ENCODE measurements around the gene FARS2.

Gene FARS2

GRCh38 chr6:5529733-5530132 lies 268.4 kb downstream of the FARS2 start:
- Histone ChIP-seq H3K36me3 (ENCODE audit: control insufficient read depth, insufficient read depth, low read length) (no peaks in the 10 kb centered on the region), H3K4me1 (ENCODE audit: control insufficient read depth, insufficient read depth, low read length, poor library complexity, severe bottlenecking) (no peaks in the 10 kb centered on the region), H3K9me3 (ENCODE audit: control insufficient read depth, low read length) (no peaks in the 10 kb centered on the region), H3K4me3 (ENCODE audit: extremely low read depth, insufficient read depth, low read length, poor library complexity, severe bottlenecking) (no peak overlapping the region), H3K27ac (ENCODE audit: low read depth, low read length, severe bottlenecking) (no peak overlapping the region)
- WGBS, 2 experiments (ENCODE audit: insufficient coverage in 2 of 2) = 100% methylated on average over 1 of the region's 1 CpG; no CpG with 5 or more reads in 1 of the 2 experiments

GRCh38 chr6:5531161-5531560 lies 269.8 kb downstream of the FARS2 start:
- WGBS, 2 experiments (ENCODE audit: insufficient coverage in 2 of 2) = 100% methylated on average over 4 of the region's 4 CpGs; no CpG with 5 or more reads in 1 of the 2 experiments
- Histone ChIP-seq H3K27ac (ENCODE audit: low read depth, low read length, severe bottlenecking) (no peak overlapping the region), H3K4me3 (ENCODE audit: extremely low read depth, insufficient read depth, low read length, poor library complexity, severe bottlenecking) (no peak overlapping the region), H3K9me3 (ENCODE audit: control insufficient read depth, low read length) (no peaks in the 10 kb centered on the region), H3K36me3 (ENCODE audit: control insufficient read depth, insufficient read depth, low read length) (no peaks in the 10 kb centered on the region), H3K4me1 (ENCODE audit: control insufficient read depth, insufficient read depth, low read length, poor library complexity, severe bottlenecking) (no peaks in the 10 kb centered on the region)

GRCh38 chr6:5531853-5532375 lies 270.6 kb downstream of the FARS2 start:
- WGBS, 2 experiments (ENCODE audit: insufficient coverage in 2 of 2) = 100% methylated on average over 2 of the region's 6 CpGs
- Histone ChIP-seq H3K36me3 (ENCODE audit: control insufficient read depth, insufficient read depth, low read length) (no peaks in the 10 kb centered on the region), H3K27ac (ENCODE audit: low read depth, low read length, severe bottlenecking) (no peak overlapping the region), H3K4me1 (ENCODE audit: control insufficient read depth, insufficient read depth, low read length, poor library complexity, severe bottlenecking) (no peaks in the 10 kb centered on the region), H3K4me3 (ENCODE audit: extremely low read depth, insufficient read depth, low read length, poor library complexity, severe bottlenecking) (no peak overlapping the region), H3K9me3 (ENCODE audit: control insufficient read depth, low read length) (no peaks in the 10 kb centered on the region)

- no peaks in the 10 kb centered on the region for H3K36me3 ChIP-seq (ENCODE audit: control insufficient read depth, insufficient read depth, low read length)
- no peaks in the 10 kb centered on the region for H3K9me3 ChIP-seq (ENCODE audit: control insufficient read depth, low read length)
- no peaks in the 10 kb centered on the region for H3K4me1 ChIP-seq (ENCODE audit: control insufficient read depth, insufficient read depth, low read length, poor library complexity, severe bottlenecking)
- H3K4me3 ChIP-seq (ENCODE audit: extremely low read depth, insufficient read depth, low read length, poor library complexity, severe bottlenecking) = no peak overlapping the region
- 100% methylated on average over 1 to 2 of the region's 3 CpGs for WGBS, 2 experiments (ENCODE audit: insufficient coverage in 2 of 2)
- no peak overlapping the region for H3K27ac ChIP-seq (ENCODE audit: low read depth, low read length, severe bottlenecking)
These were observed 271.6 kb downstream of the FARS2 start for GRCh38 chr6:5532941-5533340.

- H3K27ac ChIP-seq (ENCODE audit: low read depth, low read length, severe bottlenecking) = no peak overlapping the region
- H3K4me1 ChIP-seq (ENCODE audit: control insufficient read depth, insufficient read depth, low read length, poor library complexity, severe bottlenecking) = no peaks in the 10 kb centered on the region
- H3K9me3 ChIP-seq (ENCODE audit: control insufficient read depth, low read length) = no peaks in the 10 kb centered on the region
- no peaks in the 10 kb centered on the region for H3K36me3 ChIP-seq (ENCODE audit: control insufficient read depth, insufficient read depth, low read length)
- WGBS, 2 experiments (ENCODE audit: insufficient coverage in 2 of 2) = 97 to 100% methylated on average over 2 to 6 of the region's 9 CpGs
- no peak overlapping the region for H3K4me3 ChIP-seq (ENCODE audit: extremely low read depth, insufficient read depth, low read length, poor library complexity, severe bottlenecking)
These were observed 273.3 kb downstream of the FARS2 start for GRCh38 chr6:5534643-5535042.

GRCh38 chr6:5536644-5537043 lies 275.3 kb downstream of the FARS2 start:
- no CpG with 5 or more reads among the region's 1 CpG for WGBS, 2 experiments (ENCODE audit: insufficient coverage in 2 of 2)
- Histone ChIP-seq H3K4me1 (ENCODE audit: control insufficient read depth, insufficient read depth, low read length, poor library complexity, severe bottlenecking) (peaks cover 1% of the 10 kb centered on the region), H3K9me3 (ENCODE audit: control insufficient read depth, low read length) (no peaks in the 10 kb centered on the region), H3K27ac (ENCODE audit: low read depth, low read length, severe bottlenecking) (no peak overlapping the region), H3K4me3 (ENCODE audit: extremely low read depth, insufficient read depth, low read length, poor library complexity, severe bottlenecking) (no peak overlapping the region), H3K36me3 (ENCODE audit: control insufficient read depth, insufficient read depth, low read length) (no peaks in the 10 kb centered on the region)

- WGBS, 2 experiments (ENCODE audit: insufficient coverage in 2 of 2) = 90% methylated on average over 3 of the region's 8 CpGs; no CpG with 5 or more reads in 1 of the 2 experiments
- Histone ChIP-seq H3K4me3 (ENCODE audit: extremely low read depth, insufficient read depth, low read length, poor library complexity, severe bottlenecking) (no peak overlapping the region), H3K4me1 (ENCODE audit: control insufficient read depth, insufficient read depth, low read length, poor library complexity, severe bottlenecking) (peaks cover 5% of the 10 kb centered on the region), H3K36me3 (ENCODE audit: control insufficient read depth, insufficient read depth, low read length) (no peaks in the 10 kb centered on the region), H3K9me3 (ENCODE audit: control insufficient read depth, low read length) (peaks cover 1% of the 10 kb centered on the region), H3K27ac (ENCODE audit: low read depth, low read length, severe bottlenecking) (no peak overlapping the region)
These were observed 275.8 kb downstream of the FARS2 start for GRCh38 chr6:5537132-5537531.

- no peaks in the 10 kb centered on the region for H3K36me3 ChIP-seq (ENCODE audit: control insufficient read depth, insufficient read depth, low read length)
- H3K4me3 ChIP-seq (ENCODE audit: extremely low read depth, insufficient read depth, low read length, poor library complexity, severe bottlenecking) = no peak overlapping the region
- H3K9me3 ChIP-seq (ENCODE audit: control insufficient read depth, low read length) = peaks cover 4% of the 10 kb centered on the region
- no peak overlapping the region for H3K27ac ChIP-seq (ENCODE audit: low read depth, low read length, severe bottlenecking)
- 100% methylated on average over 1 of the region's 1 CpG; no CpG with 5 or more reads in 1 of the 2 experiments for WGBS, 2 experiments (ENCODE audit: insufficient coverage in 2 of 2)
- H3K4me1 ChIP-seq (ENCODE audit: control insufficient read depth, insufficient read depth, low read length, poor library complexity, severe bottlenecking) = peaks cover 5% of the 10 kb centered on the region
These were observed 276.7 kb downstream of the FARS2 start for GRCh38 chr6:5537967-5538366.

- 96 to 100% methylated on average over 6 to 7 of the region's 8 CpGs for WGBS, 2 experiments (ENCODE audit: insufficient coverage in 2 of 2)
These were observed 279.1 kb downstream of the FARS2 start for GRCh38 chr6:5540370-5540769.

GRCh38 chr6:5541025-5541424 lies 279.7 kb downstream of the FARS2 start:
- no CpG with 5 or more reads among the region's 3 CpGs for WGBS, 2 experiments (ENCODE audit: insufficient coverage in 2 of 2)
- Histone ChIP-seq H3K9me3 (ENCODE audit: control insufficient read depth, low read length) (peaks cover 4% of the 10 kb centered on the region), H3K4me1 (ENCODE audit: control insufficient read depth, insufficient read depth, low read length, poor library complexity, severe bottlenecking) (peaks cover 5% of the 10 kb centered on the region), H3K4me3 (ENCODE audit: extremely low read depth, insufficient read depth, low read length, poor library complexity, severe bottlenecking) (no peak overlapping the region), H3K36me3 (ENCODE audit: control insufficient read depth, insufficient read depth, low read length) (no peaks in the 10 kb centered on the region), H3K27ac (ENCODE audit: low read depth, low read length, severe bottlenecking) (no peak overlapping the region)

More at GRCh38 chr6:5540370-5540769, 279.1 kb downstream of the FARS2 start:
- H3K9me3 ChIP-seq (ENCODE audit: control insufficient read depth, low read length) = peaks cover 4% of the 10 kb centered on the region
- no peaks in the 10 kb centered on the region for H3K36me3 ChIP-seq (ENCODE audit: control insufficient read depth, insufficient read depth, low read length)
- H3K4me1 ChIP-seq (ENCODE audit: control insufficient read depth, insufficient read depth, low read length, poor library complexity, severe bottlenecking) = peaks cover 5% of the 10 kb centered on the region
- H3K4me3 ChIP-seq (ENCODE audit: extremely low read depth, insufficient read depth, low read length, poor library complexity, severe bottlenecking) = no peak overlapping the region
- H3K27ac ChIP-seq (ENCODE audit: low read depth, low read length, severe bottlenecking) = no peak overlapping the region

GRCh38 chr6:5541751-5542432 lies 280.6 kb downstream of the FARS2 start:
- no peak overlapping the region for H3K27ac ChIP-seq (ENCODE audit: low read depth, low read length, severe bottlenecking)
- H3K4me3 ChIP-seq (ENCODE audit: extremely low read depth, insufficient read depth, low read length, poor library complexity, severe bottlenecking) = no peak overlapping the region
- no peaks in the 10 kb centered on the region for H3K36me3 ChIP-seq (ENCODE audit: control insufficient read depth, insufficient read depth, low read length)
- peaks cover 4% of the 10 kb centered on the region for H3K9me3 ChIP-seq (ENCODE audit: control insufficient read depth, low read length)
- H3K4me1 ChIP-seq (ENCODE audit: control insufficient read depth, insufficient read depth, low read length, poor library complexity, severe bottlenecking) = peaks cover 5% of the 10 kb centered on the region
- 71 to 100% methylated on average over 1 of the region's 1 CpG for WGBS, 2 experiments (ENCODE audit: insufficient coverage in 2 of 2)

Measured in mesodermal cell (in vitro differentiated cells).